Tibial artery (tissue), 4 donors: Measurements from ENCODE around the gene LGALS4.
"Not testable (repeated sequence)": the region's sequence is repeated elsewhere in the genome, so short reads cannot be mapped to it uniquely, and the experiment has no call there.

ENCODE experiments used
- DNase-seq, 2 donors: peaks; one replicate each; pipeline ENCODE4 v3.0.0-alpha.2; 2019
- H3K27ac ChIP-seq, 2 donors: fragments of 200-600 bp; sonication (generic) in 1 of 2; 1 replicate in 1 of 2; 2 replicates in 1 of 2; pipeline ENCODE4 v1.5.1; 2018 to 2019; ENCODE audit warnings: mild to moderate bottlenecking in 1 of 2
- H3K27me3 ChIP-seq, 2 donors: fragments of 200-600 bp; sonication (generic) in 1 of 2; one replicate each; pipeline versions ENCODE4 v1.5.1 to v1.6.0; 2016 to 2019
- H3K36me3 ChIP-seq, 3 donors: fragments of 200-600 bp; sonication (generic) in 2 of 3; one replicate each; pipeline ENCODE4 v1.5.1; 2016 to 2019; ENCODE audit warnings: mild to moderate bottlenecking in 2 of 3
- H3K4me1 ChIP-seq, 4 donors: fragments of 200-600 bp; sonication (generic) in 2 of 4; 1 replicate in 3 of 4; 2 replicates in 1 of 4; pipeline ENCODE4 v1.5.1; 2016 to 2019
- H3K4me3 ChIP-seq, 2 donors: fragments of 200-600 bp; sonication (generic) in 1 of 2; 1 replicate in 1 of 2; 2 replicates in 1 of 2; pipeline ENCODE4 v1.5.1; 2018 to 2019; ENCODE audit warnings: mild to moderate bottlenecking in 2 of 2
- H3K9me3 ChIP-seq, 3 donors: fragments of 200-600 bp; sonication (generic) in 1 of 3; one replicate each; pipeline ENCODE4 v1.5.1; 2016 to 2019
- CTCF ChIP-seq, 2 experiments: fragments of 200-600 bp in 1 of 2; fragments of 450-650 bp in 1 of 2; IDR thresholded peaks; one replicate each; pipeline ENCODE4 v1.5.1; 2017 to 2019; ENCODE audit warnings: antibody characterized with exemption in 2 of 2, mild to moderate bottlenecking in 1 of 2, moderate library complexity in 1 of 2
- intact Hi-C: fragments of 100-400 bp; cut with DNase I; formaldehyde crosslinking; loops from one replicate; pipeline ENCODE4 v1.15.0; 2023; ENCODE audit warnings: low total_unique reads

LGALS4 gene

GRCh38 chr19:38812841-38813320 is at the start of gene LGALS4:
TSS of gene LGALS4 (minus strand) at chr19:38812945. CDS start at chr19:38812886, 59 bp downstream.
- H3K27ac ChIP-seq = no peak within 1 kb of the TSS

GRCh38 chr19:38861368-38861767 is 48.6 kb upstream of the LGALS4 start:
- intact Hi-C loops = no loop called here
- DNase-seq = no peak
- peaks cover 0 to 12% (median 0%) of the 10 kb centered on the region in 4 donors for H3K4me1 ChIP-seq
- no peaks in the 10 kb centered on the region for H3K9me3 ChIP-seq
- H3K4me3 ChIP-seq = no peak overlapping the region
- no peak overlapping the region for H3K27ac ChIP-seq
- H3K27me3 ChIP-seq = peaks cover 0 to 3% of the 10 kb centered on the region in 2 donors
- no peaks in the 10 kb centered on the region for H3K36me3 ChIP-seq
- TF ChIP-seq CTCF (IDR thresholded peaks at IDR 0.05) = no peak

More at GRCh38 chr19:38812841-38813320, at the start of gene LGALS4:
- TF ChIP-seq CTCF (IDR thresholded peaks at IDR 0.05) = no peak
- Histone ChIP-seq H3K4me3 (no peak within 1 kb of the TSS), H3K9me3 (no peaks in the 10 kb centered on the region), H3K27me3 (no peaks in the 10 kb centered on the region), H3K36me3 (peaks cover 26 to 34% (median 32%) of the 10 kb centered on the region in 3 donors), H3K4me1 (no peaks in the 10 kb centered on the region)
- DNase-seq = no peak
- intact Hi-C loops = no loop called here

- H3K4me1 ChIP-seq = peaks cover 0 to 12% (median 0%) of the 10 kb centered on the region in 4 donors
- H3K9me3 ChIP-seq, H3K36me3 ChIP-seq, DNase-seq, intact Hi-C loops, H3K27me3 ChIP-seq, H3K4me3 ChIP-seq, H3K27ac ChIP-seq: not testable (repeated sequence)
These were observed 47.0 kb upstream of the LGALS4 start for GRCh38 chr19:38859631-38860204.

GRCh38 chr19:38856813-38857212 is 44.1 kb upstream of the LGALS4 start:
- no peak for DNase-seq
- peaks cover 0 to 3% of the 10 kb centered on the region in 2 donors for H3K27me3 ChIP-seq
- H3K27ac ChIP-seq = no peak overlapping the region
- no peaks in the 10 kb centered on the region for H3K9me3 ChIP-seq
- no peak overlapping the region for H3K4me3 ChIP-seq
- no peaks in the 10 kb centered on the region for H3K36me3 ChIP-seq
- intact Hi-C loops = no loop called here
- peaks cover 0 to 9% (median 6%) of the 10 kb centered on the region in 4 donors for H3K4me1 ChIP-seq
- no peak for TF ChIP-seq CTCF (IDR thresholded peaks at IDR 0.05)

DNA sequence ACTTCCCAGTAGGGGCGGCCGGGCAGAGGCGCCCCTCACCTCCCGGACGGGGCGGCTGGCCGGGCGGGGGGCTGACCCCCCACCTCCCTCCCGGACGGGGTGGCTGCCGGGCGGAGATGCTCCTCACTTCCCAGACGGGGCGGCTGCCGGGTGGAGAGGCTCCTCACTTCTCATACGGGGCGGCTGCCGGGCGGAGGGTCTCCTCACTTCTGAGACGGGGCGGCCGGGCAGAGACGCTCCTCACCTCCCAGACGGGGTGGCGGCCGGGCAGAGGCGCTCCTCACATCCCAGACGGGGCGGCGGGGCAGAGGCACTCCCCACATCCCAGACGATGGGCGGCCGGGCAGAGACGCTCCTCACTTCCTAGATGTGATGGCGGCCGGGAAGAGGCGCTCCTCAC is 43.0 kb upstream of the LGALS4 start:
- H3K27me3 ChIP-seq, H3K4me3 ChIP-seq, H3K9me3 ChIP-seq, H3K27ac ChIP-seq, intact Hi-C loops, H3K36me3 ChIP-seq, DNase-seq: not testable (repeated sequence)
- H3K4me1 ChIP-seq = peaks cover 0 to 18% (median 9%) of the 10 kb centered on the region in 4 donors

GRCh38 chr19:38854961-38855360 is 42.2 kb upstream of the LGALS4 start:
- H3K4me3 ChIP-seq, H3K36me3 ChIP-seq, H3K27me3 ChIP-seq, DNase-seq, H3K9me3 ChIP-seq, intact Hi-C loops, H3K27ac ChIP-seq: not testable (repeated sequence)
- H3K4me1 ChIP-seq = peaks cover 0 to 19% (median 10%) of the 10 kb centered on the region in 4 donors

GRCh38 chr19:38853214-38853613 is 40.5 kb upstream of the LGALS4 start:
- H3K9me3 ChIP-seq = no peaks in the 10 kb centered on the region
- intact Hi-C loops = no loop called here
- TF ChIP-seq CTCF (IDR thresholded peaks at IDR 0.05) = no peak
- H3K27ac ChIP-seq = peak overlapping the region in 1 of 2 donors; percentile 97
- peaks cover 0 to 27% (median 18%) of the 10 kb centered on the region in 4 donors for H3K4me1 ChIP-seq
- DNase-seq = no peak
- H3K27me3 ChIP-seq = no peaks in the 10 kb centered on the region
- no peaks in the 10 kb centered on the region for H3K36me3 ChIP-seq
- H3K4me3 ChIP-seq = peak overlapping the region; percentile 58 to 77
